Breast epithelium (tissue), 3 donors: ENCODE measurements around the gene ZC3H12D.

ENCODE experiments used
- POLR2A ChIP-seq: fragments of 450-650 bp; IDR thresholded peaks from one replicate; pipeline ENCODE4 v1.6.1; 2016; ENCODE audit warnings: antibody characterized with exemption, mild to moderate bottlenecking, moderate library complexity
- TF ChIP-seq, protein P1 (sequence below), 3 donors: fragments of 450-650 bp; IDR thresholded peaks; one replicate each; pipeline ENCODE4 v1.5.1; 2016 to 2017; ENCODE audit warnings: antibody characterized with exemption in 3 of 3, mild to moderate bottlenecking in 3 of 3, moderate library complexity in 3 of 3

DNA sequence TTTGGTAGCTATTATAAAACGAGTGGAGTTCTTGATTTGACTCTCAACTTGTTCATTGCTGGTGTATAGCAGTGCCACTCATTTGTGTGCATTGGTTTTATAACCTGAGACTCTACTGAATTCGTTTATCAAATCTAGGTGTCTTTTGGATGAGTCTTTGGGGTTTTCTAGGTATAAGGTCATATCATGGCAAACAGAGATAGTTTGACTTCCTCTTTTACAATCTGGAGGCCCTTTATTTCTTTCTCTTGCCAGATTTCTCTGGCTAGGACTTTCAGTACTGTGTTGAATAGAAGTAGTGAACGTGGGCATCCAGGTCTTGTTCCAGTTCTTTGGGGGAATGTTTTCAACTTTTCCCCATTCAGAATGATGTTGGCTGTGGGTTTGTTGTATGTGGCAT is 46.0 kb downstream of the ZC3H12D start:
- TF ChIP-seq, protein P1, sequence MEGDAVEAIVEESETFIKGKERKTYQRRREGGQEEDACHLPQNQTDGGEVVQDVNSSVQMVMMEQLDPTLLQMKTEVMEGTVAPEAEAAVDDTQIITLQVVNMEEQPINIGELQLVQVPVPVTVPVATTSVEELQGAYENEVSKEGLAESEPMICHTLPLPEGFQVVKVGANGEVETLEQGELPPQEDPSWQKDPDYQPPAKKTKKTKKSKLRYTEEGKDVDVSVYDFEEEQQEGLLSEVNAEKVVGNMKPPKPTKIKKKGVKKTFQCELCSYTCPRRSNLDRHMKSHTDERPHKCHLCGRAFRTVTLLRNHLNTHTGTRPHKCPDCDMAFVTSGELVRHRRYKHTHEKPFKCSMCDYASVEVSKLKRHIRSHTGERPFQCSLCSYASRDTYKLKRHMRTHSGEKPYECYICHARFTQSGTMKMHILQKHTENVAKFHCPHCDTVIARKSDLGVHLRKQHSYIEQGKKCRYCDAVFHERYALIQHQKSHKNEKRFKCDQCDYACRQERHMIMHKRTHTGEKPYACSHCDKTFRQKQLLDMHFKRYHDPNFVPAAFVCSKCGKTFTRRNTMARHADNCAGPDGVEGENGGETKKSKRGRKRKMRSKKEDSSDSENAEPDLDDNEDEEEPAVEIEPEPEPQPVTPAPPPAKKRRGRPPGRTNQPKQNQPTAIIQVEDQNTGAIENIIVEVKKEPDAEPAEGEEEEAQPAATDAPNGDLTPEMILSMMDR (IDR thresholded peaks at IDR 0.05): no peak
- TF ChIP-seq POLR2A: no peak
